Hematopoietic multipotent progenitor cell treated with erythropoietin and hydrocortisone succinate and interleukin-3 and kit ligand, for 6 days (in vitro differentiated cells): ENCODE results near the gene FZD2.
"Not testable (repeated sequence)": the region's sequence is repeated elsewhere in the genome, so short reads cannot be mapped to it uniquely, and the experiment has no call there.

ENCODE experiments used
- DNase-seq: peaks from one replicate; pipeline ENCODE4 v3.0.0-alpha.2; 2015

FZD2 gene

GRCh38 chr17:44547625-44548267, 9.5 kb upstream of the FZD2 start:
- no peak for DNase-seq

- no peak for DNase-seq
These were observed 8.7 kb upstream of the FZD2 start for GRCh38 chr17:44548376-44549230.

GRCh38 chr17:44549686-44550085, 7.6 kb upstream of the FZD2 start:
- DNase-seq: no peak

GRCh38 chr17:44552361-44552760, 4.9 kb upstream of the FZD2 start:
- no peak for DNase-seq

- DNase-seq: no peak
These were observed 2.2 kb upstream of the FZD2 start for GRCh38 chr17:44555099-44555498.

- DNase-seq: peak; percentile 60
These were observed 985 bp upstream of the FZD2 start for GRCh38 chr17:44556166-44556831.

- DNase-seq: peak; percentile 46
These were observed 484 bp downstream of the FZD2 start for GRCh38 chr17:44557651-44558285.

- DNase-seq: no peak
These were observed 1.0 kb downstream of the FZD2 start for GRCh38 chr17:44558334-44558709.

- no peak for DNase-seq
These were observed 1.7 kb downstream of the FZD2 start for GRCh38 chr17:44558710-44559633.

GRCh38 chr17:44559634-44560554, 2.6 kb downstream of the FZD2 start:
- DNase-seq: no peak

- no peak for DNase-seq
These were observed 3.9 kb downstream of the FZD2 start for GRCh38 chr17:44561237-44561623.

- no peak for DNase-seq
These were observed 7.1 kb downstream of the FZD2 start for GRCh38 chr17:44564429-44564828.

- DNase-seq: no peak
These were observed 8.7 kb downstream of the FZD2 start for GRCh38 chr17:44565866-44566443.

GRCh38 chr17:44568311-44568944, 11.1 kb downstream of the FZD2 start:
- not testable (repeated sequence) for DNase-seq

- peak; percentile 61 for DNase-seq
These were observed 11.9 kb downstream of the FZD2 start for GRCh38 chr17:44568945-44569858.

- DNase-seq: no peak
These were observed 15.5 kb downstream of the FZD2 start for GRCh38 chr17:44572801-44573200.

- peak; percentile 68 for DNase-seq
These were observed 18.1 kb downstream of the FZD2 start for GRCh38 chr17:44575403-44575802.

- DNase-seq: no peak
These were observed 21.7 kb downstream of the FZD2 start for GRCh38 chr17:44578947-44579346.

GRCh38 chr17:44581868-44582267, 24.6 kb downstream of the FZD2 start:
- peak; percentile 49 for DNase-seq
